SK-N-MC (cell line): ENCODE measurements around the gene MME.

Source experiments
- DNase-seq: peaks from one replicate; pipeline ENCODE4 v3.0.0-alpha.2; 2011; ENCODE audit warnings: low read depth, low spot score
- H3K27ac ChIP-seq: fragments of 200-600 bp; sonication (generic); 2 replicates; pipeline ENCODE4 v1.5.1; 2016; ENCODE audit warnings: mixed run types
- H3K36me3 ChIP-seq: fragments of 200-600 bp; sonication (generic); 2 replicates; pipeline ENCODE4 v1.6.1; 2017; ENCODE audit warnings: antibody characterized with exemption, low read length, mixed read lengths; ENCODE audit not compliant: insufficient read depth
- H3K4me3 ChIP-seq: fragments of 200-600 bp; sonication (generic); 2 replicates; pipeline ENCODE4 v1.5.1; 2016
- H3K9ac ChIP-seq: fragments of 200-600 bp; sonication (generic); 2 replicates; pipeline ENCODE4 v1.8.0; 2017; ENCODE audit warnings: mixed run types, mixed read lengths; ENCODE audit not compliant: insufficient read length
- H3K9me3 ChIP-seq: fragments of 200-600 bp; sonication (generic); 2 replicates; pipeline ENCODE4 v1.6.1; 2017; ENCODE audit warnings: low read depth, mild to moderate bottlenecking, antibody characterized with exemption, low read length, moderate library complexity, mixed read lengths
- EZH2 ChIP-seq: fragments of 200-600 bp; sonication (generic); IDR thresholded peaks from one replicate; pipeline ENCODE4 v1.6.1; 2017; ENCODE audit warnings: antibody characterized with exemption
- FOXP2 ChIP-seq: optimal IDR thresholded peaks from 2 replicates; pipeline ENCODE3; 2011; ENCODE audit warnings: mild to moderate bottlenecking, moderate library complexity; ENCODE audit not compliant: insufficient read depth; ENCODE audit errors: extremely low read length, control extremely low read depth
- POLR2AphosphoS5 ChIP-seq: IDR thresholded peaks from 2 replicates; pipeline ENCODE4 v1.6.1; 2012; ENCODE audit warnings: mild to moderate bottlenecking, low read depth, low read length, borderline replicate concordance

Gene MME

GRCh38 chr3:155138677-155139076 is 58.6 kb downstream of the MME start:
- no peaks in the 10 kb centered on the region for H3K9me3 ChIP-seq
- no peak for TF ChIP-seq POLR2AphosphoS5
- TF ChIP-seq FOXP2 = no peak
- no peak for TF ChIP-seq EZH2
- no peak overlapping the region for H3K27ac ChIP-seq
- DNase-seq = no peak
- H3K9ac ChIP-seq = no peak overlapping the region
- no peak overlapping the region for H3K4me3 ChIP-seq
- H3K36me3 ChIP-seq = no peaks in the 10 kb centered on the region

- H3K27ac ChIP-seq = no peak overlapping the region
- no peak overlapping the region for H3K9ac ChIP-seq
- H3K4me3 ChIP-seq = no peak overlapping the region
- TF ChIP-seq POLR2AphosphoS5 (no peak), EZH2 (no peak)
- no peak for DNase-seq
- H3K36me3 ChIP-seq = no peaks in the 10 kb centered on the region
- no peaks in the 10 kb centered on the region for H3K9me3 ChIP-seq
Observed at GRCh38 chr3:155147588-155147987, 67.5 kb downstream of the MME start.

GRCh38 chr3:155149494-155149893 is 69.4 kb downstream of the MME start:
- TF ChIP-seq POLR2AphosphoS5 (no peak), FOXP2 (no peak), EZH2 (no peak)
- H3K4me3 ChIP-seq = no peak overlapping the region
- DNase-seq = no peak
- H3K9ac ChIP-seq = no peak overlapping the region
- H3K9me3 ChIP-seq = no peaks in the 10 kb centered on the region
- no peak overlapping the region for H3K27ac ChIP-seq
- H3K36me3 ChIP-seq = no peaks in the 10 kb centered on the region

GRCh38 chr3:155153242-155154186 is 73.4 kb downstream of the MME start:
- Histone ChIP-seq H3K9me3 (no peaks in the 10 kb centered on the region), H3K9ac (no peak overlapping the region), H3K4me3 (no peak overlapping the region; the same call in 1 of the 2 replicates), H3K27ac (peak overlapping the region; percentile 16; the same call in 1 of the 2 replicates), H3K36me3 (no peaks in the 10 kb centered on the region)
- DNase-seq = no peak
- TF ChIP-seq FOXP2 = no peak
- TF ChIP-seq POLR2AphosphoS5 = no peak
- no peak for TF ChIP-seq EZH2

- DNase-seq = no peak
- Histone ChIP-seq H3K9me3 (no peaks in the 10 kb centered on the region), H3K36me3 (no peaks in the 10 kb centered on the region), H3K27ac (peak overlapping the region; percentile 16; the same call in 1 of the 2 replicates), H3K4me3 (no peak overlapping the region), H3K9ac (no peak overlapping the region)
- TF ChIP-seq POLR2AphosphoS5 (no peak), FOXP2 (no peak), EZH2 (no peak)
Observed at GRCh38 chr3:155154255-155154654, 74.1 kb downstream of the MME start.

- no peak overlapping the region for H3K27ac ChIP-seq
- H3K9me3 ChIP-seq = no peaks in the 10 kb centered on the region
- H3K4me3 ChIP-seq = no peak overlapping the region
- H3K9ac ChIP-seq = no peak overlapping the region
- H3K36me3 ChIP-seq = no peaks in the 10 kb centered on the region
- TF ChIP-seq FOXP2 = no peak
- DNase-seq = no peak
Observed at GRCh38 chr3:155158346-155159037, 78.4 kb downstream of the MME start.

GRCh38 chr3:155159301-155159700 is 79.2 kb downstream of the MME start:
- Histone ChIP-seq H3K27ac (no peak overlapping the region), H3K36me3 (no peaks in the 10 kb centered on the region), H3K9me3 (no peaks in the 10 kb centered on the region), H3K9ac (no peak overlapping the region), H3K4me3 (no peak overlapping the region)
- DNase-seq = no peak
- TF ChIP-seq EZH2 (no peak), FOXP2 (no peak), POLR2AphosphoS5 (no peak)

- Histone ChIP-seq H3K27ac (no peak overlapping the region), H3K36me3 (no peaks in the 10 kb centered on the region), H3K9ac (no peak overlapping the region)
Observed at GRCh38 chr3:155161640-155162292, 81.6 kb downstream of the MME start.

More at GRCh38 chr3:155161640-155162292, 81.6 kb downstream of the MME start:
- Histone ChIP-seq H3K4me3 (no peak overlapping the region), H3K9me3 (no peaks in the 10 kb centered on the region)
- DNase-seq = no peak
- TF ChIP-seq POLR2AphosphoS5 = no peak
- TF ChIP-seq EZH2 = no peak
- TF ChIP-seq FOXP2 = no peak
